Gastrocnemius medialis (tissue), 4 donors: ENCODE measurements around the gene KLHL42.
A peak's percentile ranks its signal among the peaks of the same experiment; 100 is the strongest.

ENCODE experiments used
- POLR2A ChIP-seq, 2 donors: fragments of 450-650 bp; IDR thresholded peaks; one replicate each; pipeline ENCODE4 v1.6.1; 2017; ENCODE audit warnings: antibody characterized with exemption in 2 of 2, mild to moderate bottlenecking in 2 of 2, moderate library complexity in 2 of 2
- TF ChIP-seq, protein P1 (sequence below), 5 experiments: fragments of 450-650 bp in 3 of 5; fragments of 200-600 bp in 2 of 5; sonication (generic) in 2 of 5; IDR thresholded peaks in 4 of 5; conservative IDR thresholded peaks in 1 of 5; 1 replicate in 4 of 5; 2 replicates in 1 of 5; pipeline ENCODE4 v1.5.1; 2016 to 2019; ENCODE audit warnings: antibody characterized with exemption in 5 of 5, mild to moderate bottlenecking in 3 of 5, moderate library complexity in 3 of 5

DNA sequence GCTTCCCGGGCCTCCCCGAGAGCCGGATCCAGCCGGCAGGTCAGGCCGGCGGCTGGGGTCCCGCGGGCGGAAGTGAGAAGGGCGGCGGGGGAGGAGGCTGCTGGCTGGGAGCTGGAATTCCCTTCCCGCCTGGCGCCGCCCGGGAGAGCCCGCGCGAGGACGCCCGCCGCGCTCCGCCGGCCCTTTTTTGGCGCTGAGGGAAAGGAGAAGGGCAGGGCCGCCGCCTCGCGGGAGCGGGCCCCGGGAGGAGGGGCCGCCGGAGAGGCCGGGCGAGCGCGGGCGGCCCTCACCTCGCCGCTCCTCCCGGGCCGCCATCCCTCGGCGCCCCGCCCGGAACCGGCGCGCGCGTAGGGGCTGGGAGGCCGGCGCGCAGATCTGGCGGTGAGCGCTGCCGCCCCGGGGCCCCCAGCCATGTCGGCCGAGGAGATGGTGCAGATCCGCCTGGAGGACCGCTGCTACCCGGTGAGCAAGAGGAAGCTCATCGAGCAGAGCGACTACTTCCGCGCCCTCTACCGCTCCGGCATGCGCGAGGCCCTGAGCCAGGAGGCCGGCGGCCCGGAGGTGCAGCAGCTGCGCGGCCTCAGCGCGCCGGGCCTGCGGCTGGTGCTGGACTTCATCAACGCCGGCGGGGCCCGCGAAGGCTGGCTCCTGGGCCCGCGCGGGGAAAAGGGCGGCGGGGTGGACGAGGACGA is at the start of gene KLHL42, which contains the start of gene MANSC4:
- TF ChIP-seq, protein P1, sequence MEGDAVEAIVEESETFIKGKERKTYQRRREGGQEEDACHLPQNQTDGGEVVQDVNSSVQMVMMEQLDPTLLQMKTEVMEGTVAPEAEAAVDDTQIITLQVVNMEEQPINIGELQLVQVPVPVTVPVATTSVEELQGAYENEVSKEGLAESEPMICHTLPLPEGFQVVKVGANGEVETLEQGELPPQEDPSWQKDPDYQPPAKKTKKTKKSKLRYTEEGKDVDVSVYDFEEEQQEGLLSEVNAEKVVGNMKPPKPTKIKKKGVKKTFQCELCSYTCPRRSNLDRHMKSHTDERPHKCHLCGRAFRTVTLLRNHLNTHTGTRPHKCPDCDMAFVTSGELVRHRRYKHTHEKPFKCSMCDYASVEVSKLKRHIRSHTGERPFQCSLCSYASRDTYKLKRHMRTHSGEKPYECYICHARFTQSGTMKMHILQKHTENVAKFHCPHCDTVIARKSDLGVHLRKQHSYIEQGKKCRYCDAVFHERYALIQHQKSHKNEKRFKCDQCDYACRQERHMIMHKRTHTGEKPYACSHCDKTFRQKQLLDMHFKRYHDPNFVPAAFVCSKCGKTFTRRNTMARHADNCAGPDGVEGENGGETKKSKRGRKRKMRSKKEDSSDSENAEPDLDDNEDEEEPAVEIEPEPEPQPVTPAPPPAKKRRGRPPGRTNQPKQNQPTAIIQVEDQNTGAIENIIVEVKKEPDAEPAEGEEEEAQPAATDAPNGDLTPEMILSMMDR (IDR thresholded peaks at IDR 0.05 in 4 of 5, conservative IDR thresholded peaks at IDR 0.05 in 1 of 5): peak in 1 of 5 experiments; percentile 20
- TF ChIP-seq POLR2A (IDR thresholded peaks at IDR 0.05): peak; percentile 0 to 28
